Glutamatergic neuron (in vitro differentiated cells): ENCODE measurements around the gene RPL12. TPM values are rescaled to one million over a fixed set of nuclear protein-coding genes. Genes with fewer than 3 reads are reported as not detected.

Source experiments
- DNase-seq: peaks from one replicate; pipeline ENCODE4 v3.0.0; 2022
- H3K27ac Mint-ChIP-seq: one replicate; pipeline ENCODE4 v1.8.0; 2020; ENCODE audit warnings: mild to moderate bottlenecking, mixed read lengths, inconsistent platforms; ENCODE audit not compliant: unreplicated experiment
- H3K27me3 Mint-ChIP-seq: one replicate; pipeline ENCODE4 v1.8.0; 2020; ENCODE audit warnings: mild to moderate bottlenecking, moderate library complexity, mixed read lengths, inconsistent platforms; ENCODE audit not compliant: unreplicated experiment
- H3K36me3 Mint-ChIP-seq: one replicate; pipeline ENCODE4 v1.8.0; 2020; ENCODE audit warnings: mild to moderate bottlenecking, mixed read lengths, inconsistent platforms; ENCODE audit not compliant: unreplicated experiment
- H3K4me1 Mint-ChIP-seq: one replicate; pipeline ENCODE4 v1.8.0; 2020; ENCODE audit warnings: mild to moderate bottlenecking, low read depth, mixed read lengths, inconsistent platforms; ENCODE audit not compliant: unreplicated experiment
- H3K4me3 Mint-ChIP-seq: one replicate; pipeline ENCODE4 v1.8.0; 2020; ENCODE audit warnings: mild to moderate bottlenecking, mixed read lengths, inconsistent platforms; ENCODE audit not compliant: unreplicated experiment
- H3K9me3 Mint-ChIP-seq: one replicate; pipeline ENCODE4 v1.8.0; 2020; ENCODE audit warnings: mild to moderate bottlenecking, moderate library complexity, mixed read lengths, inconsistent platforms; ENCODE audit not compliant: unreplicated experiment
- CTCF ChIP-seq: fragments of 200-600 bp; sonication (generic); IDR thresholded peaks from one replicate; pipeline ENCODE4 v1.5.0; 2021; ENCODE audit not compliant: partially characterized antibody, unreplicated experiment
- total RNA-seq: library from RNA; stranded (reverse); fragmentation: NEBNext Ultra II Directional; extraction: Animal tissue kit (Norgen Biotek cat#: 25700); gene quantifications from one replicate; pipeline ENCODE4 v1.2.1, GENCODE V29; 2021; ENCODE audit not compliant: unreplicated experiment

The RPL12 gene
- total RNA-seq, 1 donor from 2014 or later: 475 TPM

GRCh38 chr9:127485995-127486394 lies 34.8 kb upstream of the RPL12 start:
- peaks cover 4% of the 10 kb centered on the region for H3K36me3 Mint-ChIP-seq

GRCh38 chr9:127482662-127483061 lies 31.5 kb upstream of the RPL12 start:
- TF ChIP-seq CTCF: no peak
- Mint-ChIP-seq H3K27me3 (peaks cover 1% of the 10 kb centered on the region), H3K9me3 (no peaks in the 10 kb centered on the region), H3K4me3 (no peak overlapping the region), H3K4me1 (peaks cover 6% of the 10 kb centered on the region), H3K27ac (no peak overlapping the region), H3K36me3 (peaks cover 8% of the 10 kb centered on the region)
- no peak for DNase-seq

More at GRCh38 chr9:127485995-127486394, 34.8 kb upstream of the RPL12 start:
- peaks cover 15% of the 10 kb centered on the region for H3K4me1 Mint-ChIP-seq
- peaks cover 1% of the 10 kb centered on the region for H3K27me3 Mint-ChIP-seq
- peak overlapping the region; percentile 46 for H3K4me3 Mint-ChIP-seq
- H3K9me3 Mint-ChIP-seq: peaks cover 1% of the 10 kb centered on the region
- no peak for TF ChIP-seq CTCF
- DNase-seq: no peak
- H3K27ac Mint-ChIP-seq: peak overlapping the region; percentile 55

GRCh38 chr9:127479507-127480081 lies 28.4 kb upstream of the RPL12 start:
- no peak for DNase-seq
- H3K9me3 Mint-ChIP-seq: no peaks in the 10 kb centered on the region
- H3K4me1 Mint-ChIP-seq: no peaks in the 10 kb centered on the region
- H3K4me3 Mint-ChIP-seq: no peak overlapping the region
- peaks cover 1% of the 10 kb centered on the region for H3K27me3 Mint-ChIP-seq
- TF ChIP-seq CTCF: no peak
- peaks cover 8% of the 10 kb centered on the region for H3K36me3 Mint-ChIP-seq
- H3K27ac Mint-ChIP-seq: no peak overlapping the region

DNA sequence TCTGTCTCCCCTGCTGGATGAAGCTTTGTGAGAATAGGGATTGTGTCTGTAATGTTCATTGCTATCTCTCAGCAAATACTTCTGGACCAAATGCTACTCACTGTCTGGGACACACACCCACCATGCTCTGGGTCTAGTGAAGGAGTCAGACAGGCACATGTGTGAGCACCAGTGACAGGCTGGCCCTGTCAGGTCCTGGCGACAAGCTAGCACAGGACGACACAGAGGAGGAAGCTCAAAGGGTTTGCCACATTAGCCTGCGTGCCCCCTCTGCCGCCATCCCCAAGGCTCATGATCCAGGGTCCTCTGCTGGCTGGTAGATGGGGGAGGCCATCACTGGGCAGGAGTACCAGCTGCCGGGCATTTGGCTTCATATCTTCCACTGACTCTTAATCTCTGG lies 23.4 kb upstream of the RPL12 start:
- H3K4me3 Mint-ChIP-seq: no peak overlapping the region
- no peak for DNase-seq
- H3K36me3 Mint-ChIP-seq: peaks cover 8% of the 10 kb centered on the region
- no peak for TF ChIP-seq CTCF
- H3K27ac Mint-ChIP-seq: no peak overlapping the region
- H3K27me3 Mint-ChIP-seq: no peaks in the 10 kb centered on the region
- H3K9me3 Mint-ChIP-seq: peaks cover 1% of the 10 kb centered on the region
- no peaks in the 10 kb centered on the region for H3K4me1 Mint-ChIP-seq

GRCh38 chr9:127473932-127474331 lies 22.7 kb upstream of the RPL12 start:
- Mint-ChIP-seq H3K27me3 (no peaks in the 10 kb centered on the region), H3K4me3 (no peak overlapping the region)

More at GRCh38 chr9:127473932-127474331, 22.7 kb upstream of the RPL12 start:
- TF ChIP-seq CTCF: no peak
- H3K27ac Mint-ChIP-seq: no peak overlapping the region
- no peak for DNase-seq
- no peaks in the 10 kb centered on the region for H3K4me1 Mint-ChIP-seq
- H3K36me3 Mint-ChIP-seq: peaks cover 8% of the 10 kb centered on the region
- peaks cover 1% of the 10 kb centered on the region for H3K9me3 Mint-ChIP-seq
